Kidney (tissue), 14 donors: Measurements from ENCODE around the gene FER. TPM values are rescaled to one million over a fixed set of nuclear protein-coding genes. Genes with fewer than 3 reads are reported as not detected.

Experiments
- DNase-seq, 5 donors: peaks; one replicate each; pipeline ENCODE4 v3.0.0-alpha.2; 2013 to 2020
- FAIRE-seq: peaks from 2 replicates; lab custom pipeline; 2012; peaks lifted over from hg19 to GRCh38; lab: Jason Lieb, UNC
- H3K27ac ChIP-seq, 2 donors: one replicate each; pipeline ENCODE4 v1.7.0; 2013; ENCODE audit warnings: low read depth in 2 of 2, low read length in 2 of 2, inconsistent platforms in 1 of 2
- H3K27me3 ChIP-seq: one replicate; pipeline ENCODE4 v1.7.1; 2013; ENCODE audit warnings: low read length, inconsistent platforms; ENCODE audit not compliant: control insufficient read depth, insufficient read depth
- H3K36me3 ChIP-seq, 3 donors: one replicate each; pipeline versions ENCODE4 v1.7.0 to v1.7.1; 2013; ENCODE audit warnings: low read length in 3 of 3, control low read depth in 1 of 3, inconsistent platforms in 1 of 3; ENCODE audit not compliant: insufficient read depth in 3 of 3, control insufficient read depth in 2 of 3
- H3K4me1 ChIP-seq, 3 donors: one replicate each; pipeline versions ENCODE4 v1.7.0 to v1.7.1; 2013; ENCODE audit warnings: low read length in 3 of 3, inconsistent platforms in 1 of 3, low read depth in 1 of 3; ENCODE audit not compliant: control insufficient read depth in 2 of 3, insufficient read depth in 2 of 3
- H3K4me3 ChIP-seq, 3 donors: one replicate each; pipeline versions ENCODE4 v1.7.0 to v1.8.1; 2013; ENCODE audit warnings: low read length in 3 of 3, control low read depth in 1 of 3, inconsistent platforms in 1 of 3
- H3K9ac ChIP-seq, 3 donors: one replicate each; pipeline versions ENCODE4 v1.7.0 to v1.7.1; 2013; ENCODE audit warnings: low read length in 3 of 3, control low read depth in 1 of 3, inconsistent platforms in 1 of 3
- H3K9me3 ChIP-seq, 3 donors: one replicate each; pipeline versions ENCODE4 v1.7.0 to v1.7.1; 2013; ENCODE audit warnings: low read length in 3 of 3, control low read depth in 1 of 3, inconsistent platforms in 1 of 3; ENCODE audit not compliant: control insufficient read depth in 2 of 3, insufficient read depth in 1 of 3
- CTCF ChIP-seq: IDR thresholded peaks from 3 replicates; pipeline ENCODE4 v1.5.1; 2012; ENCODE audit warnings: mild to moderate bottlenecking, moderate library complexity, borderline replicate concordance; ENCODE audit not compliant: insufficient read depth; ENCODE audit errors: extremely low read depth
- intact Hi-C: fragments of 100-400 bp; cut with DNase I; formaldehyde crosslinking; loops from one replicate; pipeline ENCODE4 v1.11.1; 2022
- polyA plus RNA-seq: library from polyadenylated mRNA; stranded (reverse); fragments of 350-450 nt; fragmentation: Illumina TruSeq; extraction: RNeasy Lipid Tissue Mini Kit (QIAGEN cat#74804); gene quantifications from one replicate; pipeline ENCODE4 v1.2.3, GENCODE V29; 2014; ENCODE audit warnings: low read depth, low replicate concordance; ENCODE audit not compliant: insufficient read depth
- total RNA-seq: library from RNA; stranded (reverse); fragmentation: NEBNext Ultra II Directional; extraction: Animal tissue kit (Norgen Biotek cat#: 25700); gene quantifications from one replicate; pipeline ENCODE4 v1.2.1, GENCODE V29; 2021
- donor health status: control.
- donor health status: control.
- donor health status: control.
- donor health status: control.
- donor health status: control.
- donor health status: DM: yes; HTN: yes; CAD: no.
- donor health status: Normal renal cell carcinoma (clear cell type).

Gene FER
- total and polyA plus RNA-seq, 2 donors from 2014 or later: 2.1 to 38.2 TPM

- DNase-seq (no peak), FAIRE-seq (peak; percentile 52)
These were observed 414.4 kb downstream of the FER start for GRCh38 chr5:109161914-109162683.

GRCh38 chr5:109163336-109163735 lies 415.6 kb downstream of the FER start:
- Histone ChIP-seq H3K27me3 (no peaks in the 10 kb centered on the region), H3K9me3 (no peaks in the 10 kb centered on the region), H3K27ac (no peak overlapping the region), H3K4me1 (no peaks in the 10 kb centered on the region), H3K4me3 (no peak overlapping the region), H3K9ac (no peak overlapping the region), H3K36me3 (no peaks in the 10 kb centered on the region)
- no peak for TF ChIP-seq CTCF
- FAIRE-seq: no peak
- intact Hi-C loops: no loop called here
- no peak for DNase-seq

More at GRCh38 chr5:109161914-109162683, 414.4 kb downstream of the FER start:
- Histone ChIP-seq H3K27me3 (no peaks in the 10 kb centered on the region), H3K9ac (no peak overlapping the region), H3K36me3 (no peaks in the 10 kb centered on the region), H3K4me3 (no peak overlapping the region), H3K4me1 (no peaks in the 10 kb centered on the region), H3K27ac (no peak overlapping the region), H3K9me3 (no peaks in the 10 kb centered on the region)
- TF ChIP-seq CTCF: no peak
- intact Hi-C loops: no loop called here

- no peaks in the 10 kb centered on the region for H3K4me1 ChIP-seq
- H3K36me3 ChIP-seq: no peaks in the 10 kb centered on the region
- no peaks in the 10 kb centered on the region for H3K9me3 ChIP-seq
- TF ChIP-seq CTCF: no peak
- H3K4me3 ChIP-seq: no peak overlapping the region
- H3K27ac ChIP-seq: no peak overlapping the region
- no peak for FAIRE-seq
- no peak overlapping the region for H3K9ac ChIP-seq
- H3K27me3 ChIP-seq: no peaks in the 10 kb centered on the region
- DNase-seq: no peak
- intact Hi-C loops: no loop called here
These were observed 416.3 kb downstream of the FER start for GRCh38 chr5:109164001-109164400.
